Measurements from ENCODE around the gene FRMD4A.

FRMD4A gene

DNA sequence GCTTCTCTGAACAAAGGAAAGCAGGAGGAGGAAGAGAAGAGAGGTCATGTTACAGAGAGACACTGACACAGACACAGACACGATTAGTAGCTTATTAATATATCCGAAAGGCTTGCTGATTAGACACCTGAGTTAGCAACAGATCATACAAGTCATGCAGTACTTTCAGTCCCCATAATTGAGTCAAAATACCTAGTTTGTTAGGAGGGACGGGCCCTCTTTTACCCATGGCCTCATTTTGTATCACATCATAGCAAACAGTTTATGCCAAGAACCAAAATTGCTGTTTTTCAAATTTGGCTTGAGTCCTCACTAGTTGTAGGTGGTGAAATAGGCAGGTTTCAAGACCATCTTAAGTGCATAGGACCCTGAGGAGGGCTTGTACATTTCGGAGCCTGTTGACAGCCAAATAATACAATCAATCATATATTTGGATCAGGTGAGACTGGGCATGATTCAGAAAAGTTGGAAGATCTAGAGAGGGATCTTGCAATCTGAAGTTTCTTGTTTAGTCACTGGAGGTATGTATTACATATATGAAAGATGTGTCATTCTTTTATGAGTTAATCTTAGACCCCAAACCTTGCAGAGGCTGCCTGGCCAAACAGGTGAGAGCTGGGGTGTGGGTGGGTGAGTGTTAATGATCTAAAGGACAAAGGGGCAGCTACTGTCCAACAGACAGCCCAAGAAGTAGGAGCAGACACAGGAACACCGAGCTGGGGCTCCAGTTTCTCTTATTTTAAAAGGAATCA is 678.6 kb downstream of the FRMD4A start:
- TF ChIP-seq, protein P1, sequence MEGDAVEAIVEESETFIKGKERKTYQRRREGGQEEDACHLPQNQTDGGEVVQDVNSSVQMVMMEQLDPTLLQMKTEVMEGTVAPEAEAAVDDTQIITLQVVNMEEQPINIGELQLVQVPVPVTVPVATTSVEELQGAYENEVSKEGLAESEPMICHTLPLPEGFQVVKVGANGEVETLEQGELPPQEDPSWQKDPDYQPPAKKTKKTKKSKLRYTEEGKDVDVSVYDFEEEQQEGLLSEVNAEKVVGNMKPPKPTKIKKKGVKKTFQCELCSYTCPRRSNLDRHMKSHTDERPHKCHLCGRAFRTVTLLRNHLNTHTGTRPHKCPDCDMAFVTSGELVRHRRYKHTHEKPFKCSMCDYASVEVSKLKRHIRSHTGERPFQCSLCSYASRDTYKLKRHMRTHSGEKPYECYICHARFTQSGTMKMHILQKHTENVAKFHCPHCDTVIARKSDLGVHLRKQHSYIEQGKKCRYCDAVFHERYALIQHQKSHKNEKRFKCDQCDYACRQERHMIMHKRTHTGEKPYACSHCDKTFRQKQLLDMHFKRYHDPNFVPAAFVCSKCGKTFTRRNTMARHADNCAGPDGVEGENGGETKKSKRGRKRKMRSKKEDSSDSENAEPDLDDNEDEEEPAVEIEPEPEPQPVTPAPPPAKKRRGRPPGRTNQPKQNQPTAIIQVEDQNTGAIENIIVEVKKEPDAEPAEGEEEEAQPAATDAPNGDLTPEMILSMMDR (IDR thresholded peaks at IDR 0.05; ENCODE audit: control extremely low read depth, extremely low read depth, low read depth, missing control alignments), result no peak
- POLR2A ChIA-PET, result no interaction called here

DNA sequence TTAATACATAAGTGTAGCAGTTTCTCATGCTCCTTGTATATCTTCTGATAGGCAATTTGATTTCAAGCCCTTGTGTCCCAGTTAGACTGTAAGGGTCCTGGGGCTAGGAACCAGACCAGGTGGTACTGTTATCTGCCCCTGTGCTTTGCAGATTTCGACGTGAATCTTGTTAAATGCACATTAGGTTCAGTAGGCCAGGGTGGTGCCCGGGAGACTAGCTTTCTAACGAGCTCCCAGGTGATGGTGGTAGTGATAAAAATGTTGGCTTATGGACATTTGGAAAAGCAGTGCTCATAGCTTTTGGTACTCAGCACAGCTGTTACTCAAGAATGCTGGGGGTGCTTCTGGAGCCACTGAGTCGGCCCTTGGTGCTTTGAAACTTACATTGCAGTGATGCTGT is 679.8 kb downstream of the FRMD4A start:
- ChIA-PET CTCF (interaction anchor here (1.0 to 3.4 kb wide), 2 partner anchors 8 to 11 kb away, joined by 5 to 19 read pairs; no protein-coding TSS in a partner anchor), POLR2A (no interaction called here)
- TF ChIP-seq, protein P1 (IDR thresholded peaks at IDR 0.05; ENCODE audit: control extremely low read depth, extremely low read depth, low read depth, missing control alignments), result no peak
- no peak for DNase-seq (ENCODE audit: extremely low spot score)

More for the DNA sequence above, 678.6 kb downstream of the FRMD4A start:
- DNase-seq (ENCODE audit: extremely low spot score), result no peak
- CTCF ChIA-PET, result interaction anchor here (0.5 to 3.4 kb wide), 6 partner anchors 9 to 172 kb away, joined by 3 to 19 read pairs (median 3); no protein-coding TSS in a partner anchor

DNA sequence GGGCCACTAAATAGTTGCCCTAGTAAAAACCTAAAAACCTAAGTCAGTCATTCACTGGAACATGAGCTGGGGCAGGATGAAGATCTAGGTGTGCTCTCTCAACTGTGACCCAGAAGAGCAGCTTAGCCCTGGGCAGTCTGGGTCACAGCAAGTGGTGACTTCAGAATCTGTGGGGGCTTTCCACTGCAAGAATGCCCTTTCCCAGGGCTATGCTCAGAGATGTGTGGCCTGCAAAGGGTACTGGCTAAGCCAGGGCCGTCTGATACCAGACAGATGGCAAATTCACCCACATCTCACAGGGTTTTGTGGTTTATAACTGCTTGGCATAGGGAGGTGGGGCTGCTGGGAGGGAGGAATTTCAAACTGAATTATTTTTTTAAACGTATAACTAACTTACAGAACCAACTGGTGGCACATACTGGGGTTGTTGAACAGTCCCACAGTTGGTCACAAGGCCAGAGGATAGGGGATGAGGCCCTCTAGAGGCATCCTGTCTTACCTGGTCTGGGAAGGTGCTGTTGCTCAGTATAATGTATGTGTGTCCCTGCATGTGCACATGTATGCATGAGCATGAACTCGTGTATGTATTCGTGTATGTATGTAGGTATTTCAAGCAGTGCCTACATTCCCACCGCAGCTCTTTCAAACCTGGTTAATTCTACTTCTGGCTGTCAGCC is 680.7 kb downstream of the FRMD4A start:
- TF ChIP-seq, protein P1 (IDR thresholded peaks at IDR 0.05; ENCODE audit: control extremely low read depth, extremely low read depth, low read depth, missing control alignments), result no peak
- ChIA-PET POLR2A (no interaction called here), CTCF (interaction anchor here (0.9 to 3.4 kb wide), 2 partner anchors 10 kb away, joined by 3 to 19 read pairs; no protein-coding TSS in a partner anchor)
- DNase-seq (ENCODE audit: extremely low spot score), result no peak

DNA sequence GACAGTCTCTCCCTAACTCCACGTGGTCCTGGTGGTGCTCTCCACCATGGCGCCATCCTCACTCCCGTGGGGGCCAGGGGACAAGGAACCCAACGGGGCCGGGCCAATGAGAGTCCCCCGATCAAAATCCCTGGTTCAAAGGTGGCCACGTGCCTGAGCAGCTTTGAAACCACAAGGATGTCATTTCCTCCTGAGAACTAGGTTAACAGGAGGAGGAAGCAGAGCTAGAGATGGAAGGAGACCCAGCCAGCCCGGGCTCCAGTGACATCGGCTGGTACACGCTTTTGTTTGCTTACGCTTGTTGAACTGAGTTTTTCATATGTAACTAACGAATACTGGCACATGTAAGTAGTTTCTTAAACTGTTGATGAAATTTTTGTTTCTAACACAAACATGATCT is 682.3 kb downstream of the FRMD4A start:
- no peak for DNase-seq (ENCODE audit: extremely low spot score)
- TF ChIP-seq, protein P1 (IDR thresholded peaks at IDR 0.05; ENCODE audit: control extremely low read depth, extremely low read depth, low read depth, missing control alignments), result no peak
- CTCF ChIA-PET, result interaction anchor here (0.9 to 3.4 kb wide), 3 partner anchors 9 to 11 kb away, joined by 4 to 19 read pairs (median 4); no protein-coding TSS in a partner anchor
- POLR2A ChIA-PET, result no interaction called here

DNA sequence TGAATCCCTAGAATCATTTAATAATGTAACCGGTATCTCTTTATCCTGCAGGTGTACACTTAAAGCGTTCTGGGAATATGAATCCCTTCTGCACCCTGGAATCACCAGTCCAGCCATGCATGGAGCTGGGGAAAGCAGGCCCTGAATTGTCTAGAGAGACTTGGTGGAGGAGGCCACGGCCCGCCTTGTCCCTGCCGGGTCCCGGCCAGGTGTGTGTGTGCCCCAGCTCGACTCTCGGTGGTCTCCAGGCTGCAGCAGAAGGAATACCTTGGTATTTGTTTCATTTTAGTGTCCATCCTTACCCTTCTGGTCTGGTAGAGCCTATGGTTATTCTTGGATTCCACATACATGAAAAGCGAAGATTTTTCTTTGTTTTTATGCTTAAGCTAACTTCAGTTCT is 685.9 kb downstream of the FRMD4A start:
- TF ChIP-seq, protein P1 (IDR thresholded peaks at IDR 0.05; ENCODE audit: control extremely low read depth, extremely low read depth, low read depth, missing control alignments), result no peak
- CTCF ChIA-PET, result interaction anchor here (2.1 to 2.2 kb wide), 2 partner anchors 9 to 14 kb away, joined by 7 to 12 read pairs; no protein-coding TSS in a partner anchor
- POLR2A ChIA-PET, result interaction anchor here (0.5 to 0.7 kb wide), 2 partner anchors 274 to 440 kb away, joined by 3 read pairs; no protein-coding TSS in a partner anchor

DNA sequence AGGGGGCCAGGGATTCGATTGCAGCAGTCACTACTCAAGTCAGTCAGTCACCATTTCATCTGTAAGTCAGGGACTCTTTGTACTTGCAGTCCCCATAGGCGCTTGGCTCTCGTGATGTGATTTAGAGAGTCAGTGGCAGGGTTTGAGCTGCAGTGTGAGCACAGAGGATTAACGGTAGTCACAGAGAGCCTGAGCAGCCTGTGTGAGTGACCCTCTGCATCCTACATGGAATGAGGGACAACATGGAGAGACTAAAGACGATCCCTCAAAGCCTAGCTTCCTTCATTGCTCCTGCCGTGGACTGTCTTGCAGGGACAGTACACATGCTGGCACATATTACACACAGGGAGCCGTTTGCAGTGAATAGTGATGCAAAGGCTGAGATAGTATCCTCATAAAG is 687.7 kb downstream of the FRMD4A start:
- ChIA-PET CTCF (interaction anchor here (2.1 kb wide), 1 partner anchor 16 kb away, joined by 7 read pairs; no protein-coding TSS in a partner anchor), POLR2A (no interaction called here)
- TF ChIP-seq, protein P1 (IDR thresholded peaks at IDR 0.05; ENCODE audit: control extremely low read depth, extremely low read depth, low read depth, missing control alignments), result no peak
- no peak for DNase-seq (ENCODE audit: extremely low spot score)

More for the DNA sequence above, 685.9 kb downstream of the FRMD4A start:
- DNase-seq (ENCODE audit: extremely low spot score), result no peak
